Psoas muscle (tissue), 8 donors: ENCODE results near the gene PIAS1. TPM values are rescaled to one million over a fixed set of nuclear protein-coding genes. Genes with fewer than 3 reads are reported as not detected.
A peak's percentile ranks its signal among the peaks of the same experiment; 100 is the strongest.
"Not testable (repeated sequence)": the region's sequence is repeated elsewhere in the genome, so short reads cannot be mapped to it uniquely, and the experiment has no call there.

Source experiments
- ATAC-seq, 4 donors: fragments of 200-7000 bp; cut with Tn5 transposase; one replicate each; pipeline ENCODE4 v1.9.1; 2020; ENCODE audit warnings: moderate library complexity in 3 of 4, mild to moderate bottlenecking in 2 of 4
- DNase-seq, 2 donors: peaks; one replicate each; pipeline ENCODE4 v3.0.0-alpha.2; 2020
- H3K27ac ChIP-seq: fragments of 200-600 bp; one replicate; pipeline ENCODE4 v1.8.0; 2022
- H3K27me3 ChIP-seq, 3 donors: fragments of 200-600 bp in 1 of 3; one replicate each; pipeline versions ENCODE4 v1.6.1 to v1.8.0; 2013 to 2022; ENCODE audit warnings: low read length in 2 of 3, mild to moderate bottlenecking in 2 of 3, moderate library complexity in 1 of 3; ENCODE audit not compliant: insufficient read depth in 3 of 3
- H3K36me3 ChIP-seq, 2 donors: fragments of 200-600 bp in 1 of 2; one replicate each; pipeline versions ENCODE4 v1.6.1 to v1.8.0; 2013 to 2022; ENCODE audit warnings: low read depth in 1 of 2, mild to moderate bottlenecking in 1 of 2, moderate library complexity in 1 of 2; ENCODE audit not compliant: insufficient read depth in 1 of 2
- H3K4me1 ChIP-seq: fragments of 200-600 bp; one replicate; pipeline ENCODE4 v1.8.0; 2022
- H3K4me3 ChIP-seq: fragments of 200-600 bp; one replicate; pipeline ENCODE4 v1.8.0; 2022; ENCODE audit warnings: mild to moderate bottlenecking
- H3K9me3 ChIP-seq: fragments of 200-600 bp; one replicate; pipeline ENCODE4 v1.8.0; 2022
- WGBS, 3 donors: extraction: QIAGEN DNeasy Blood & Tissue Kit; methylation state at CpG; one replicate each; pipeline versions ENCODE4 v1.1.6 to v1.1.7; 2013; 5-methylcytosine and 5-hydroxymethylcytosine counted together
- intact Hi-C, 2 donors: fragments of 100-400 bp; cut with DNase I; formaldehyde crosslinking; loops; one replicate each; pipeline versions ENCODE4 v1.11.0 to v1.14.2; 2022
- polyA plus RNA-seq, 3 donors: library from polyadenylated mRNA; stranded (reverse); fragments of 200-250 nt; gene quantifications; one replicate each; pipeline ENCODE4 v1.2.3, GENCODE V29; 2013
- total RNA-seq, 4 donors: library from RNA; stranded (reverse); fragmentation: NEBNext Ultra II Directional in 2 of 4; extraction: Animal tissue kit (Norgen Biotek cat#: 25700) in 2 of 4; gene quantifications; one replicate each; pipeline versions ENCODE4 v1.2.1 to v1.2.4, GENCODE V29; 2021 to 2023
- TF ChIP-seq, protein P1 (sequence below): fragments of 200-600 bp; IDR thresholded peaks from one replicate; pipeline ENCODE4 v1.8.0; 2022; ENCODE audit warnings: antibody characterized with exemption
- donor health status: healthy with polysubstance abuse.
- donor health status: DM: no; HTN: no; CAD: no; lungs with moderate emphysema.
- donor health status: Bipolar disorder and iron deficiency.
- donor health status: healthy.
- donor health status: DM: yes; HTN: yes; CAD: no.
- donor health status: DM: no; HTN: no; CAD: no.
- donor health status: DM: no; HTN: no; CAD: no.
- donor health status: DM: yes; HTN: yes; CAD: no.

PIAS1 gene
- total and polyA plus RNA-seq, 7 donors = 4.4 to 28.7 (median 18.2) TPM

DNA sequence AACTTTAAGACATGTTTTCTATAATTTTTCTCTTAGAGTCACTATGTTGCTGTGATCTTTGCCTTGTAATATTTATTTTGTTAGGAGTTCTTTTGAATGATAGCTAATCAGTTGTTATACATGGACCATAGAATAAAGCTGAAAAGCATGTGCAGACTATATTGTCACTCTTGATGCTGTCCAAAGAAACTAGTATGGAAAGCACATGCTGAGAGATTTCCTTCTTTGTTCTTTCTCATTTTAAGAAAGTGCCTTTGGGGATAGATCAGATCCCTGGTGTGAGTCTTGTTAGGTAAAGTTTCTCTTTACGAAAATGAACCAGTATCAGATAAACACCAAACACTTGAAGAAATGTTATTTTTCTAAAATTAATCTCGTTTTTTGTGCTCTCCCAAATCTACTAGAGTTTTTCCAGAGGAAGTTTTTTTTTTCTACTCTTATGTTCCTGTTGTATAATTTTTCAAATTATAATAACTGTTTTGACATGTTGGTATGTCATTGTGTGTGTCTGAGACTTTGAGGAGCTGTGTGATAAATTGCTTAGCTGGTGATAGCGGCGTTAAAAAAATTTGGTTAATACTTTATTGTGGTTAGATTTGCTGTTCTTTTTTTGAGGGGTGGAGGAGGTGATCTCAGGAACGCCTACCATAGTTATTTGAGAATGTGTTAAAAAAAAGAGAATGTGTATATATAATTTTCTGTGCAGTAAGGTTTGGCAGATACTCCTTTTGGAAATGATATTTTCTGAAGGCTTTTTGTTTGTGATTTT, 2.2 kb downstream of the PIAS1 start:
- ATAC-seq = no peak
- H3K4me3 ChIP-seq = peak overlapping the region; percentile 89
- H3K9me3 ChIP-seq = no peaks in the 10 kb centered on the region
- H3K4me1 ChIP-seq = peaks cover 34% of the 10 kb centered on the region
- DNase-seq = no peak
- TF ChIP-seq, protein P1, sequence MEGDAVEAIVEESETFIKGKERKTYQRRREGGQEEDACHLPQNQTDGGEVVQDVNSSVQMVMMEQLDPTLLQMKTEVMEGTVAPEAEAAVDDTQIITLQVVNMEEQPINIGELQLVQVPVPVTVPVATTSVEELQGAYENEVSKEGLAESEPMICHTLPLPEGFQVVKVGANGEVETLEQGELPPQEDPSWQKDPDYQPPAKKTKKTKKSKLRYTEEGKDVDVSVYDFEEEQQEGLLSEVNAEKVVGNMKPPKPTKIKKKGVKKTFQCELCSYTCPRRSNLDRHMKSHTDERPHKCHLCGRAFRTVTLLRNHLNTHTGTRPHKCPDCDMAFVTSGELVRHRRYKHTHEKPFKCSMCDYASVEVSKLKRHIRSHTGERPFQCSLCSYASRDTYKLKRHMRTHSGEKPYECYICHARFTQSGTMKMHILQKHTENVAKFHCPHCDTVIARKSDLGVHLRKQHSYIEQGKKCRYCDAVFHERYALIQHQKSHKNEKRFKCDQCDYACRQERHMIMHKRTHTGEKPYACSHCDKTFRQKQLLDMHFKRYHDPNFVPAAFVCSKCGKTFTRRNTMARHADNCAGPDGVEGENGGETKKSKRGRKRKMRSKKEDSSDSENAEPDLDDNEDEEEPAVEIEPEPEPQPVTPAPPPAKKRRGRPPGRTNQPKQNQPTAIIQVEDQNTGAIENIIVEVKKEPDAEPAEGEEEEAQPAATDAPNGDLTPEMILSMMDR = no peak
- H3K27ac ChIP-seq = no peak overlapping the region
- H3K36me3 ChIP-seq = no peaks in the 10 kb centered on the region
- H3K27me3 ChIP-seq = no peaks in the 10 kb centered on the region
- WGBS, 3 donors = 43 to 56% (median 45%) methylated on average over 5 of the region's 5 CpGs
- intact Hi-C loops = loop anchor here in 1 of 2 donors (10.0 kb wide), 1 partner anchor 191 kb away; no protein-coding TSS in a partner anchor

DNA sequence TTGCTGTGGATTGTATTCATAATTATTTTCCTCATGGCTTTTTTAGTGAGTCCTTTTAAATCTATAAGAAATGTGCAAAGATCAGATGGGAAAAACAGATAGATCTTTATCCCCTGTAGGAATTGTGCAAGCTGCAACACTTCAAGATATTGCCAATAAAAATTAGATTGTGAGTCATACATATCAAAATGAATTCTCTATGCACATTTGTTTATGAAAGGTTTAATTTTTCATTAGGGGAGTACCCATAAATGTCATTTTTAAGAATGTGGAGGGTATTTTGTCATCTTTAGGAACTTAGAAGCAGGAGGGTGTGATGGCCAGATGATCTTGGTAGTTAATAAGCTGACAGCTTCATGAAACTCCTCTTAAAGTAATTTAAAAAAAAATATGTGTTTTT, 2.9 kb downstream of the PIAS1 start:
- no peak for ATAC-seq
- peaks cover 42% of the 10 kb centered on the region for H3K4me1 ChIP-seq
- intact Hi-C loops = loop anchor here in 1 of 2 donors (10.0 kb wide), 1 partner anchor 192 kb away; no protein-coding TSS in a partner anchor

DNA sequence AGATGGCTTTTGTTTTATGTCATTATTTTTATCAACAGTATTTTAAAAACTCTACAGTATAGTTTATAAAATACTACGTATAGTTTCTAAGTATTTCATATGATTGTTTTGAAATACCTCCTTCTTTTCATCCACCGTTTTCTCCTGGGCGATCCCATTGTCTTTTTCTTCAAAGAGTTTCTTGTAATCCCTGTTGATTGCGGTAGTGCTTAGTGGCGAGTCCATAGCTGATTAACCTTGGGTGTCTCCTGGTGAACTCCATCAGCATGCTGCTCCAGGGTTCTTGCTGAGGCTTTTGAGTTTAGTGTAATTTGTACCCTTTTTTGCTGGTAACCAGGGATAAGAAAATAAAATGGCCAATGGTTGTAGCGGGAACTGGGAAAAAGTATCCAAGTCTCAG, 3.6 kb downstream of the PIAS1 start:
- WGBS, 3 donors = 82 to 85% (median 84%) methylated on average over 6 of the region's 6 CpGs
- ATAC-seq = no peak
- Histone ChIP-seq H3K27me3 (no peaks in the 10 kb centered on the region), H3K4me3 (no peak overlapping the region), H3K36me3 (no peaks in the 10 kb centered on the region), H3K27ac (no peak overlapping the region), H3K4me1 (peaks cover 49% of the 10 kb centered on the region), H3K9me3 (no peaks in the 10 kb centered on the region)
- intact Hi-C loops = loop anchor here in 1 of 2 donors (10.0 kb wide), 1 partner anchor 193 kb away; no protein-coding TSS in a partner anchor
- no peak for DNase-seq
- TF ChIP-seq, protein P1 = no peak

More for the DNA sequence above, 2.9 kb downstream of the PIAS1 start:
- Histone ChIP-seq H3K9me3 (no peaks in the 10 kb centered on the region), H3K4me3 (peak overlapping the region; percentile 89), H3K27me3 (no peaks in the 10 kb centered on the region), H3K36me3 (no peaks in the 10 kb centered on the region), H3K27ac (no peak overlapping the region)
- no peak for DNase-seq
- TF ChIP-seq, protein P1 = no peak

DNA sequence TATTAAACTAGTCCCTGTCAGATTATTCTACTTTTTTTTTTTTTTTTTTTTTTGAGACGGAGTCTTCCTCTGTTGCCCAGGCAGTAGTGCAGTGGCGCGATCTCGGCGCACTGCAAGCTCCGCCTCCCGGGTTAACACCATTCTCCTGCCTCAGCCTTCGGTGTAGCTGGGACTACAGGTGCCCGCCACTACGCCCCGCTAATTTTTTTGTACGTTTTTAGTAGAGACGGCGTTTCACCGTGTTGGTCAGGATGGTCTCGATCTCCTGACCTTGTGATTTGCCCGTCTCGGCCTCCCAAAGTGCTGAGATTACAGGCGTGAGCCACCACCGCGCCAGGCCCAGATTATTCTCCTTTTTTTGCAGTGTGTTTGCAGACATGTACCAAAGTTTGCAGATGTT, 4.9 kb downstream of the PIAS1 start:
- H3K4me3 ChIP-seq, H3K36me3 ChIP-seq, H3K27me3 ChIP-seq, H3K9me3 ChIP-seq, ATAC-seq, H3K27ac ChIP-seq, DNase-seq: not testable (repeated sequence)
- peaks cover 51% of the 10 kb centered on the region for H3K4me1 ChIP-seq
- intact Hi-C loops = loop anchor here in 1 of 2 donors (10.0 kb wide), 1 partner anchor 194 kb away; no protein-coding TSS in a partner anchor
- WGBS, 3 donors = 97 to 99% (median 98%) methylated on average over 20 to 21 of the region's 21 CpGs

DNA sequence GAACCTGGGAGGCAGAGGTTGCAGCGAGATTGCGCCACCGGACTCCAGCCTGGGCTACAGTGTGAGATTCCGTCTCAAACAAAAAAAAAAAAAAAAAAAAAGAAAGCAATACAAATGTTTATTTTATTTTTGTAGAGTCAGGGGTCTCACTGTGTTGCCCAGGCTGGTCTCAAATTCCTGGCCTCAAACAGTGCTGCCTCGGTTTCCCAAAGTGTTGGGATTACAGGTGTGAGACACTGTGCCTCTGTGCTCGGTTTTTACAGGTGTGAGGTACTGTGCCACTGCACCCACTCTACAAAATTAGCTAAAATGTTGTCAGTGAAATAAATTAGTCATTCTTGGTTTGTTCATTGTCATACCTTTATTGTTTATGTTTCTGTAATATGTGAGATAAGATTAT, 5.5 kb downstream of the PIAS1 start:
- TF ChIP-seq, protein P1 = no peak
- Histone ChIP-seq H3K27me3 (no peaks in the 10 kb centered on the region), H3K4me3 (no peak overlapping the region), H3K4me1 (peaks cover 51% of the 10 kb centered on the region), H3K9me3 (no peaks in the 10 kb centered on the region), H3K36me3 (no peaks in the 10 kb centered on the region), H3K27ac (no peak overlapping the region)
- intact Hi-C loops = loop anchor here in 1 of 2 donors (10.0 kb wide), 1 partner anchor 195 kb away; no protein-coding TSS in a partner anchor
- DNase-seq (no peak), ATAC-seq (no peak)
- 94 to 97% (median 95%) methylated on average over 6 of the region's 6 CpGs for WGBS, 3 donors
